GM18505 (cell line): ENCODE measurements around the gene SLC22A2.
A peak's percentile ranks its signal among the peaks of the same experiment; 100 is the strongest.

Experiments used
- ATAC-seq: cut with Tn5 transposase; IDR thresholded peaks from one replicate; pipeline ENCODE4 v1.9.1; 2021; ENCODE audit not compliant: unreplicated experiment
- POLR2A ChIP-seq: IDR thresholded peaks from 4 replicates; pipeline ENCODE4 v1.6.1; 2011; ENCODE audit warnings: borderline replicate concordance; ENCODE audit not compliant: insufficient read depth, insufficient read length; ENCODE audit errors: extremely low read depth

The SLC22A2 gene

DNA sequence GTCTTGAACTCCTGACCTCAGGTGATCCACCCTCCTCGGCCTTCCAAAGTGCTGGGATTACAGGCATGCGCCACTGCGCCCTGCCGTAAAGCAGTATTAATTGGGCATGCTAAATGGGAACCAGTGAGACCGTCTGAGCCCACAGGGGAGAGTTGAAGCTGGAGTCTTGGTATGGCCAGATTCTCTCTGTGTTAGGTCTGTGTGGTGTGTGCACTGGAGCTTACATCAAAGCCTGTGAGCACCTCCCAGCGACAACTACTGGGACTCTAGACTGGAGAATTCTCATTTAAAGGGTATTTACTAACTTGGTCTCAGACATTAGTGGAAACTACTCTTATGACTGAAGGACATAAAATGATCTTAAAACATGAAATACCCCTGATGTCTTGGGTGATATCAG, 8.5 kb upstream of the SLC22A2 start:
- no peak for TF ChIP-seq POLR2A
- ATAC-seq = no peak

- ATAC-seq = peak; percentile 38
Measured at GRCh38 chr6:160265869-160266476, 7.4 kb upstream of the SLC22A2 start.

GRCh38 chr6:160264061-160264612, 5.5 kb upstream of the SLC22A2 start:
- ATAC-seq = no peak
- TF ChIP-seq POLR2A = no peak

More at GRCh38 chr6:160265869-160266476, 7.4 kb upstream of the SLC22A2 start:
- no peak for TF ChIP-seq POLR2A

DNA sequence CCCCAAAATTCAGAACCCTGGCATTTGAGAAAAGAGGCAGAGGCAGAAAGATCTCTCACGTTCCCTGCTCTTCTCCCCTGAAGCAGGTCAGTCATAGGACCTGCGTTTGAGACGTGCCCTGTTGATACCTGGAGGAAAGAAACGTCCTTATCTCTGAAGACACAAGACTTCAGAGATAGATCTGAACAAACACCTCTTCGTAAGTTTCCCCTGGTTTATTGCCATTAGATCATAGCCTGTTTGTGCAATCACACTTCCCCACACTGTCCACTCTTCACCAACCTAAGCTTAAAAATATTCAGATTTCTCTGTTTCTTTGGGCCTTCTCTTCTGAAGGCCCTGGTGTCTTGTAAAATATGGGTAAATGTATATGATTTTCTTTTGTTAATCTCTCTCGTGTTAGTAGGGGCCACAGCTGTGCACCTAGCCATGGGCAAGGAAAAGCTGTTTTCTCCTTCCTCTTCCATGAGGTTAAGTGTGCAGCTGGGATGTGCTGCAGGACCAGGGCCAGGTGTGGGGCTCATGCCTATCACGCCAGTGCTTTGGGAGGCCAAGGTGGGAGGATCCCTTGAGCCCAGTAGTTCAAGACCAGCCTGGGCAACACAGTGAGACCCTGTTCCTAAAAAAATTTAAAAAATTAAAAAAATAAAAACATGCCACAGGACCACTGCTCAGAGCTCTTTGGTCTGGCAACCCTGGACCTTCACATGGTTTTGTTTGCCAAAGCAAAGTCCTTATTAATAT, 4.7 kb upstream of the SLC22A2 start:
- no peak for TF ChIP-seq POLR2A

DNA sequence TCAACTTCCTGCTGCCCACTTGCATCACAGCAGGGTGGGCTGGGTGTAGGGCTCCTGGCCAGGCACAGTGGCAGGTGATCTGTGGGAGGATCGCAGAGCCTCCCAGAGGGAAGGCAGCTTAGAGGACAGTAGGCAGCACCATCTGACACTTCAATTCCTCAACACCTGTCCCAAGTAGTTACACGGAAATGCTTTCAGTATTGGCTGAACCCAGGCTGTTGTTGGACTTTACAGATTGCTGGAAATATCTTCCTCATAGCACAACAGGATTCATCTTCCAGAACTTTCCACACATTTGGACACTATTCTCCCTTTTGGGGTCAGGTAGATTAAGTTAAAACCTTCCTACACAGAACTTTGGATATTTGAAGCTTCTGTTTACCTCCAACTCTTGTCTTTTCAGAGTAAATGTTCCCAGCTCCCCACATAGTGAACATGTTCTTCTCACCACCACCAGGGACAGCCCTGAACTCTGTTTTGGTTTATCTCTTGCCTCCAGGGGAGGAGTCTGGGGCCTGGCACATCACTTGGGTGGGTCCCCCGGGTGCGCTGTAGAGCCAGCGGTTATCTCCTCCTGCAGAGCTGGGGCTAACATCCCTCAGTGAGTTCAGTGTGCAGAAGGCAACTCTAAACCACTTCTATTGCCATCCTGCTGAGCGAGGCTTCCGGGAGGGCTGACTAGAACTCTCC, 3.5 kb upstream of the SLC22A2 start:
- no peak for TF ChIP-seq POLR2A
- no peak for ATAC-seq

More for the DNA sequence above, 4.7 kb upstream of the SLC22A2 start:
- ATAC-seq = no peak

GRCh38 chr6:160260803-160261450, 2.3 kb upstream of the SLC22A2 start:
- no peak for TF ChIP-seq POLR2A
- no peak for ATAC-seq

GRCh38 chr6:160260367-160260766, 1.7 kb upstream of the SLC22A2 start:
- ATAC-seq = no peak
- no peak for TF ChIP-seq POLR2A

DNA sequence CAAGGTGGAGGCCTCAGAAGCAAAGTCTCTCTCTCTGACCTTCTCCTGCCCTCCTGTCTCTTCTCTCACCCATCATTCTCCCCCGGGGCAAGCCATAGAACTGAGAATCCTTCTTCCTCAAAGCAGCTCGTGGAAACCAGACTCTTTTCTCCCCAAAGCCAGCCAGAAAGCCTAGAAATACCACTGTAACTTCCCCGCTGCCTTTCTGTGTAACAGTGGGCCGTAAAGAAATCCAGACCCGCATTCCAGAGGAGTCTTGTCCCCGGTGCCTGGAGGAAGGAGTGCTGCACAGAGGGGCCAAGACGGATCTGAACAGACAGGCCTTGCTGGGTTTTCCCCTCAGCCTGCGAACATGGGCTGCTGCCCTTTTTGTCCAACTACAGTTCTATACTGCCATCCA, 977 bp upstream of the SLC22A2 start:
- TF ChIP-seq POLR2A = no peak
- ATAC-seq = no peak

GRCh38 chr6:160259143-160259425, 463 bp upstream of the SLC22A2 start:
- TF ChIP-seq POLR2A = no peak
- no peak for ATAC-seq

GRCh38 chr6:160256445-160256844, 2.2 kb downstream of the SLC22A2 start:
- TF ChIP-seq POLR2A = no peak
- no peak for ATAC-seq

DNA sequence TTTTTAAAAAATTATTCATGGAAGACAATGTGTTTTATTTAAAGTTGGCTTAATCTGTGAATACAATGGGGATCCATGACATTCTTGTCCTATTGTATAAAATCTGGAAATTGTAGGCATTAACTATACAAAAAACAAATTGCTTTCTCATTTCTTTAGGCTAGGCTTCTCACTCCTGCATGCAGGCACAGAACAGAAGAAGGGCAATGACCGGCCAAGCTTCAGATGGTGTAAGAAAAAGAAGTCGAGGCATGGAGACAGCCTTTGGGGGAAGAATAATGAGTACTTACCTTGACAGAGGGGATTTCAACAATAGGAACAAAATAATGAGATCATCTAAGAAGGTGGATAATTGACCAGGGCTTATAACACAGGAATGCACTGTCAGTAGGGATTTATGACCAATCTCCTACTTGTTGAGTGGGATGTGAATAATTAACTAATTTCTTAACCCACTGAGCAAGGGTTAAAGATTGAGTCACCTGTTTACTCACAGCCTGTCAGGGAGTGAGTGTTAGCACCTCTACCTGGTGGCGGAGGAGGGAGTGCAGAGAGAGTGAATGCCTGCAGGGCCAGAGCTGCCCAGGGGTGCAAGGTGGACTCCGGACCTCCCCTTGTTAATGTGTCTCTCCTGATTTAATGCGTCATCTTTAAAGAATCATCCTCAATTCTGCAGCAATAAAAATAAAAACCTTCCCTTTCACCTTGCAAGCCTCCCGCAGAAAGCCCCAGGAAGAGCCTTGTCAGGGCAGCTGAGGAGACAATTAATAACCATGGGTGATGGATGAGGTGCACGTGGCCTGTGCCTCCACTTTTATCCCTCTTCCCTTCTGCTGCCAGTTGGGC, 3.9 kb downstream of the SLC22A2 start:
- ATAC-seq = no peak
- no peak for TF ChIP-seq POLR2A

- TF ChIP-seq POLR2A = no peak
- no peak for ATAC-seq
Measured at GRCh38 chr6:160253714-160254113, 4.9 kb downstream of the SLC22A2 start.
